ENCODE measurements around the gene TCF12.

DNA sequence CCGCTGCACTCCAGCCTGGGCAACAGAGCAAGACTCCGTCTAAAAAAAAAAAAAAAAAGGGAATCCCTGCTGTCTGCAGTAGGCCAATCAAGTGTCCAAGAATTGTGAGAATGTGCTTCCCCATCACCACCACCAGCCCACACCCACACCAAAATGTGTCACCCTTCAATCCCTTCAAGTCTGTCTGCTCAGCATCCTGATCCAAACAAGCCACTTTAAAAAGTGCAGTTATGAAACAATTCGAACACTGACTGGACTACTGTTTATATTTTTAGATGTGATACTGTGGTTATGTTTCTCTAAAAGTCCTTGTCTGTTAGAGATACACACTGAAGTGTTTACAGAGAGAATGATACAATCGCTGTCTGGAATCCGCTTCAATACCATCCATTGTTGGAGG lies 379.8 kb downstream of the TCF12 start:
- TF ChIP-seq, protein P1, sequence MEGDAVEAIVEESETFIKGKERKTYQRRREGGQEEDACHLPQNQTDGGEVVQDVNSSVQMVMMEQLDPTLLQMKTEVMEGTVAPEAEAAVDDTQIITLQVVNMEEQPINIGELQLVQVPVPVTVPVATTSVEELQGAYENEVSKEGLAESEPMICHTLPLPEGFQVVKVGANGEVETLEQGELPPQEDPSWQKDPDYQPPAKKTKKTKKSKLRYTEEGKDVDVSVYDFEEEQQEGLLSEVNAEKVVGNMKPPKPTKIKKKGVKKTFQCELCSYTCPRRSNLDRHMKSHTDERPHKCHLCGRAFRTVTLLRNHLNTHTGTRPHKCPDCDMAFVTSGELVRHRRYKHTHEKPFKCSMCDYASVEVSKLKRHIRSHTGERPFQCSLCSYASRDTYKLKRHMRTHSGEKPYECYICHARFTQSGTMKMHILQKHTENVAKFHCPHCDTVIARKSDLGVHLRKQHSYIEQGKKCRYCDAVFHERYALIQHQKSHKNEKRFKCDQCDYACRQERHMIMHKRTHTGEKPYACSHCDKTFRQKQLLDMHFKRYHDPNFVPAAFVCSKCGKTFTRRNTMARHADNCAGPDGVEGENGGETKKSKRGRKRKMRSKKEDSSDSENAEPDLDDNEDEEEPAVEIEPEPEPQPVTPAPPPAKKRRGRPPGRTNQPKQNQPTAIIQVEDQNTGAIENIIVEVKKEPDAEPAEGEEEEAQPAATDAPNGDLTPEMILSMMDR (IDR thresholded peaks at IDR 0.05) = no peak
- TF ChIP-seq POLR2A (IDR thresholded peaks at IDR 0.05) (no peak), POLR2AphosphoS5 (IDR thresholded peaks at IDR 0.05) (no peak), EP300 (IDR thresholded peaks at IDR 0.05; ENCODE audit: low read depth) (no peak)

Data from transverse colon (tissue), 4 donors.